ENCODE measurements around the gene XPO6. TPM values are rescaled to one million over a fixed set of nuclear protein-coding genes. Genes with fewer than 3 reads are reported as not detected.

XPO6 gene
- total and polyA plus RNA-seq, 12 donors, result 61.1 to 194 (median 95.8) TPM

DNA sequence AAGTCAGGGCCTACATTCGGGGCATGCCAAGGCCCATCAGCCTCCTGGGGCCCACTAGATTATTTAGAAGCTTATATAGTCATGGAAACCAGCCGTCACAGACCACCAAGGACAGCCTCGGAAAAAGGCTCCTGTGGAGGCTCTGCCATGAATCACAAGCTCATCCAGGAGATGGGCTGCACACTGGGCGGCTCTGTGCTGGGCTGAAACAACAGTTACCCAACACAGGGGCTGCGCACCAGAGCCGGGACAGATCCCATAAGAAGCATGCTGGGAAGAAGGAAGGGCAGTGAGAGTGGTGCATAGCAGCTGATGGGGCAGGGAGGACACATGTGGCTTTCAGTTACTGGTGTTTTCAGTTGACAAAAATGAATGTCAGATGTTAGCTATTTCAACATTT lies 80.6 kb downstream of the XPO6 start:
- H3K4me1 ChIP-seq (replicated peaks in 1 of 2), result no peaks in the 10 kb centered on the region
- peak overlapping the region in 2 of 5 donors; percentile 36 to 50 for H3K27ac ChIP-seq
- no peak overlapping the region for H3K4me3 ChIP-seq
- no peak for TF ChIP-seq POLR2A (IDR thresholded peaks at IDR 0.05)
- TF ChIP-seq, protein P1, sequence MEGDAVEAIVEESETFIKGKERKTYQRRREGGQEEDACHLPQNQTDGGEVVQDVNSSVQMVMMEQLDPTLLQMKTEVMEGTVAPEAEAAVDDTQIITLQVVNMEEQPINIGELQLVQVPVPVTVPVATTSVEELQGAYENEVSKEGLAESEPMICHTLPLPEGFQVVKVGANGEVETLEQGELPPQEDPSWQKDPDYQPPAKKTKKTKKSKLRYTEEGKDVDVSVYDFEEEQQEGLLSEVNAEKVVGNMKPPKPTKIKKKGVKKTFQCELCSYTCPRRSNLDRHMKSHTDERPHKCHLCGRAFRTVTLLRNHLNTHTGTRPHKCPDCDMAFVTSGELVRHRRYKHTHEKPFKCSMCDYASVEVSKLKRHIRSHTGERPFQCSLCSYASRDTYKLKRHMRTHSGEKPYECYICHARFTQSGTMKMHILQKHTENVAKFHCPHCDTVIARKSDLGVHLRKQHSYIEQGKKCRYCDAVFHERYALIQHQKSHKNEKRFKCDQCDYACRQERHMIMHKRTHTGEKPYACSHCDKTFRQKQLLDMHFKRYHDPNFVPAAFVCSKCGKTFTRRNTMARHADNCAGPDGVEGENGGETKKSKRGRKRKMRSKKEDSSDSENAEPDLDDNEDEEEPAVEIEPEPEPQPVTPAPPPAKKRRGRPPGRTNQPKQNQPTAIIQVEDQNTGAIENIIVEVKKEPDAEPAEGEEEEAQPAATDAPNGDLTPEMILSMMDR (IDR thresholded peaks at IDR 0.05), result no peak
- H3K27me3 ChIP-seq, result no peaks in the 10 kb centered on the region
- 67 to 81% (median 77%) methylated on average over 6 of the region's 6 CpGs for WGBS, 4 donors
- DNase-seq, result no peak
- H3K36me3 ChIP-seq (replicated peaks in 1 of 2), result peaks cover 0 to 60% of the 10 kb centered on the region in 2 donors
- intact Hi-C loops (cut with DNase I), result no loop called here
- H3K9me3 ChIP-seq (replicated peaks in 1 of 3), result no peaks in the 10 kb centered on the region

DNA sequence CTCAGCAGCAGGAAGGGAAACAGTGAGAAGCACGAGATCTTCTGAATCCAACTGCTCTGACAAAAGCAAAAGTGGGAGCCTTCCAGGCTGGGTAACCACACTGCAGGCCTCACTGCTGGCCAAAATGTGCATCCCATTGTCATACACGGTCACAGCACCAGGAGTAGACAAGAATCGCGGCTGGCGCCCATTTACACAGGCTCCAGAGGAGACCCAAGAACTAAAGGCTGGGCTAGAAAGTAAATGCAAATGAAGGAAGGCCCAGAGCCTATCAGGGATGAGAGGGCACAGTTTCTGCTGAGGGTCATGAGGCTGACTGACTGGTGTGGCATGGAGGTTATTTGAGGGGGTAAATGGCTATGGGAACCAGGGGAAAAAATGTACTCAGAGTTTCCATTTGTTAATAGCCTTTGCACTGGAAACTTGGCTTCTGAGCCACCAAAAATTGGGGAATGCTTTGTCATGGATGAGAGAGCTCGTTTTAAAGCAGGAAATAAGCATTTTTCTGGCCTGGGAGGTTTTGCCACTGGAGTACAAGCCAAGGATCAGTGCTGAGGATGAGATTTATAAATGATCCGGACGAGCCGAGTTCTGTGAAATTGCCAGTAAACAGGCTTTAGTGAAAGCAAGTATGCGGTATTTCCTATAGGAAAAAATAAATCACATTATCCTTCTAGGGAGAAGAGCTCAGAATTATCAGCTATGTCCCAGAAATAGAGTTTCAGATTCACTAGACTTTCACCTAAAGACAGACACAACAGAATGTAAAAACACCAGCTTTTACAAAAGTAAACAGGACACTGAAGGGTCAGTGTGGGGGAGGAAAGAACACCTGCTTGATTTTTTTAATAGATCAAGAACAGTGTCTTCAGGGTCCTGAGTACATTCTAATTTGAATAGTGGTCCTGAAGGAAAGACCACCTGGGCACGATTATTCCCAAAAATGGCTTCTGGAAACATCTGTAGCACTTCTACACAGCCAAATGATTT lies 81.4 kb downstream of the XPO6 start:
- Histone ChIP-seq H3K9me3 (replicated peaks in 1 of 3) (no peaks in the 10 kb centered on the region), H3K4me3 (no peak overlapping the region), H3K27ac (peak overlapping the region in 2 of 5 donors; percentile 50 to 69)

GRCh38 chr16:28126684-28127620 lies 84.8 kb downstream of the XPO6 start:
- H3K27me3 ChIP-seq, result no peaks in the 10 kb centered on the region
- intact Hi-C loops (cut with DNase I), result no loop called here
- H3K9me3 ChIP-seq (replicated peaks in 1 of 3), result no peaks in the 10 kb centered on the region
- H3K36me3 ChIP-seq (replicated peaks in 1 of 2), result peaks cover 0 to 58% of the 10 kb centered on the region in 2 donors
- no peaks in the 10 kb centered on the region for H3K4me1 ChIP-seq (replicated peaks in 1 of 2)
- H3K27ac ChIP-seq, result no peak overlapping the region
- TF ChIP-seq, protein P1 (IDR thresholded peaks at IDR 0.05), result no peak
- TF ChIP-seq POLR2A (IDR thresholded peaks at IDR 0.05), result no peak
- 90 to 94% (median 92%) methylated on average over 14 of the region's 14 CpGs for WGBS, 4 donors
- no peak overlapping the region for H3K4me3 ChIP-seq
- DNase-seq, result no peak

More for the DNA sequence above, 81.4 kb downstream of the XPO6 start:
- WGBS, 4 donors, result 76 to 84% (median 81%) methylated on average over 11 of the region's 11 CpGs
- intact Hi-C loops (cut with DNase I), result no loop called here
- DNase-seq, result peak in 1 of 7 donors; percentile 13
- H3K36me3 ChIP-seq (replicated peaks in 1 of 2), result peaks cover 0 to 68% of the 10 kb centered on the region in 2 donors
- no peaks in the 10 kb centered on the region for H3K27me3 ChIP-seq
- TF ChIP-seq POLR2A (IDR thresholded peaks at IDR 0.05), result no peak
- TF ChIP-seq, protein P1 (IDR thresholded peaks at IDR 0.05), result no peak
- H3K4me1 ChIP-seq (replicated peaks in 1 of 2), result no peaks in the 10 kb centered on the region

DNA sequence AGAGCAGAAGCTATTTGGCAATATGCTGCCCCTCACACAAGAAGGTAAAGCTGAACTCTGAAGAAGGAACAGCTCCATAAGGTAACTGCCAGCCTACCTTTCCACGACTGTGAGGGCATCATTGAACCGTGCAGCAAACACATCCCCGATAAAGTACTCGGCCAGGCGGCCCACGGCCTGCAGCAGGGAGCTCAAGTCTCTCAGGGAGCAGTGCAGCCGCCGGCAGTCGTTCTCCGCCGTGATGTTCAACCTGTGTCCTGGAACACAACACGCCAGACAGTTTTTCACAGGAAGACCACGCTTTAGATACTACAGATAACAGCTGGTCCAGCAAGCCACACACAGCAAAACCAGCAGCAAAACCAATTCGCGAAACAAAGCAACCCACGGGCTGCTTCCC lies 86.2 kb downstream of the XPO6 start:
- H3K9me3 ChIP-seq (replicated peaks in 1 of 3), result no peaks in the 10 kb centered on the region
- TF ChIP-seq, protein P1 (IDR thresholded peaks at IDR 0.05), result no peak
- TF ChIP-seq POLR2A (IDR thresholded peaks at IDR 0.05), result no peak
- H3K4me3 ChIP-seq, result no peak overlapping the region
- no peaks in the 10 kb centered on the region for H3K27me3 ChIP-seq
- H3K4me1 ChIP-seq (replicated peaks in 1 of 2), result no peaks in the 10 kb centered on the region
- 92 to 97% (median 95%) methylated on average over 3 to 16 of the region's 16 CpGs for WGBS, 4 donors
- DNase-seq, result no peak
- H3K36me3 ChIP-seq (replicated peaks in 1 of 2), result peaks cover 0 to 60% of the 10 kb centered on the region in 2 donors
- intact Hi-C loops (cut with DNase I), result no loop called here
- H3K27ac ChIP-seq, result no peak overlapping the region
